T47D (cell line): ENCODE measurements around the gene NCAM1.

ENCODE experiments used
- DNase-seq, 2 experiments: peaks; one replicate each; pipeline versions ENCODE4 v3.0.0 to v3.0.0-alpha.2; 2011 to 2012; ENCODE audit warnings: low read depth in 1 of 2, low spot score in 1 of 2
- JUND ChIP-seq: IDR thresholded peaks from 2 replicates; pipeline ENCODE4 v1.6.1; 2012; ENCODE audit warnings: low read depth
- in situ Hi-C: cut with HindIII; loops from 2 replicates; pipeline ENCODE4 v1.10.0; 2016; ENCODE audit warnings: low sequenced_read_pairs, low pct_unique_long_range_greater_than_20kb

Gene NCAM1

GRCh38 chr11:113113801-113114704 lies 152.8 kb downstream of the NCAM1 start:
- peak; percentile 39 to 72 for DNase-seq
- in situ Hi-C loops, result no loop called here
- TF ChIP-seq JUND, result no peak

DNA sequence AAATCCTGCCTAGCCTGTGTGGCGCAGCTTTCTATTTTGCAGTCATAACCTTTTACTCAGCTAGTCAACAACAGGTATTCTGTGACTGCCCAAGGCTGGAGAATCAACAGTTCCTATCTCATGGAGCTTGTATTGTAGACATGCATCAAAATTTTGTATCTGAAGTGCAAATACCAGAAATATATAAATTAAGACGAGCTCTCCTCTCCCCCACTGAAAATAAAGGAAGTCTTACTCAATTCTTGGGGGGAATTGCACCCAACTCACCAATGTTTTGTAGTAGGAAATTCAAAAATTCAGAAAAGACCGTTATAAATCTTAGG lies 153.4 kb downstream of the NCAM1 start:
- no peak for TF ChIP-seq JUND
- DNase-seq, result no peak
- in situ Hi-C loops, result no loop called here

DNA sequence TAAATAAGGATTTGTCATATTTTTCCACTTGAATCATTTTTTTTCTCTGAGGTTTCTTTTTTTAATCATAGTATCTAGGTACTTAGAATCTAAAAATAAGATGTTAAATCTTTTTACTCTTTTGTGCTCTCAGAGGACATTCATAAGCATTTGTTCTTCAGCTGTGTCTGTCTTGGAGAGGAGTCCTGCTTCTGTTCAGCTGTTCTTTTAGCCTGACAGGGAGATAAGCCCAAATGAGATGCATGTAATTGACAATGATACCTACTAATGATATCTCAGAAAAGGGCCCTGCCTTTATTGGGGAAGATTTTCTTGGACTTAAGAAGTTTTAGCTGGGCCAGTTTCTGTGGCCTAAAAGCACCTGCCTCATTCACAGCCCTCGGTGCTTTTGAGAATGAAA lies 156.9 kb downstream of the NCAM1 start:
- in situ Hi-C loops, result no loop called here

GRCh38 chr11:113119074-113119473 lies 157.9 kb downstream of the NCAM1 start:
- no peak for TF ChIP-seq JUND
- DNase-seq, result no peak
- in situ Hi-C loops, result no loop called here

More for the DNA sequence above, 156.9 kb downstream of the NCAM1 start:
- no peak for TF ChIP-seq JUND
- DNase-seq, result no peak

- in situ Hi-C loops, result no loop called here
- no peak for TF ChIP-seq JUND
- no peak for DNase-seq
These were observed 158.9 kb downstream of the NCAM1 start for GRCh38 chr11:113119966-113120736.

GRCh38 chr11:113121746-113122145 lies 160.5 kb downstream of the NCAM1 start:
- no peak for TF ChIP-seq JUND
- no peak for DNase-seq
- in situ Hi-C loops, result no loop called here

- in situ Hi-C loops, result no loop called here
- TF ChIP-seq JUND, result no peak
- no peak for DNase-seq
These were observed 162.8 kb downstream of the NCAM1 start for GRCh38 chr11:113124006-113124405.

DNA sequence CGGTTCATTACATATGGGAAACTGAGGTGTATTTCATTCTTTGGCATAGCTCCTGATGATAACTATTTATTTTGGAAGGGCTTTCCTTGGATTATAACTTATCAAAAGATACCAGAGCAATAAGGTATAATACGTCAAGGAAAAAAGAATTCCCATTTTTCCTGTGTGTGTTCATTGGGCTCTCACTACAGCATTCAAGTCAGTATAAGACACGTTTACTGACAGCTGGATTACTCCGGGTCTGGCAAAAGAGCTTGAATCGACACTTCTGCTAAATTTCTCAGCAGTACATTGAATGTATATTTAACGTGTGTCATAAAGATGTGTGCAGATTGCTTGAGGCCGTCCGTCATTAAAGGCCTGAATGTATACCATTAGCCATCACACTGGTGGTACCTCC lies 163.4 kb downstream of the NCAM1 start:
- TF ChIP-seq JUND, result no peak
- in situ Hi-C loops, result no loop called here

DNA sequence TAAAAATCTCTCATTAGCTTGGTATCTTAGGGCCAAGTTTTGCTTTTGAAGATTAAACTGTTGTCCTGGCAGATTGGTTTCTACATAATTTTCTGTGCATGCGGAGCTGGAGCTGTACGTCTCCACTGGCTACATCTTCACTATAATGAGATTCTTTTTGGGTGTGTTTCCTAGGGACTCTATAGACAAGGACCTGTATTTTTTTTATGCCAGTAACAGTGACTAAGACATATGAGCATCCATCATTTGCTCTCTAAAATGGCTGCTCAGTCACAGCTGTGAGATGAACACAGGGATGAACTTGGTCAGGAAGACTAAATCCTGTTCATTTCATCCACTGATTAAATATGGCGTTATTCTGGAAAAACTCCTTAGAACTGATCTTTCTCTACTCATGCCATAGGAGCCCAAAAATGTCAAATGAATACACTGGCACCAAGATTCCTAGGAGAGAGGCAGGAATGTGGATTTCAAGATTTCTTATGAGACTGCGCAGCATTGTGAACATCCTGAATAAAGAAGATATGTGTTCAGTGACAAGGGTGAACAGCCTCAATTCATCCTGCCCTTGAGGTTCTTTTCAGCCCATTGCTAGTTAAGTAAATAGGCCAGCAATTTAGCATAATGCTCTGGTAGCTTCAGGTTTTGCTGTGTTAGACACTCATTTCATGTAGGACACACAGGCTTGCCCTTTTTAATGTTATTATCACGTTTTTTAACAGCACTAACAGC lies 168.2 kb downstream of the NCAM1 start:
- DNase-seq, result no peak
- no peak for TF ChIP-seq JUND
- in situ Hi-C loops, result no loop called here

More for the DNA sequence above, 163.4 kb downstream of the NCAM1 start:
- no peak for DNase-seq

DNA sequence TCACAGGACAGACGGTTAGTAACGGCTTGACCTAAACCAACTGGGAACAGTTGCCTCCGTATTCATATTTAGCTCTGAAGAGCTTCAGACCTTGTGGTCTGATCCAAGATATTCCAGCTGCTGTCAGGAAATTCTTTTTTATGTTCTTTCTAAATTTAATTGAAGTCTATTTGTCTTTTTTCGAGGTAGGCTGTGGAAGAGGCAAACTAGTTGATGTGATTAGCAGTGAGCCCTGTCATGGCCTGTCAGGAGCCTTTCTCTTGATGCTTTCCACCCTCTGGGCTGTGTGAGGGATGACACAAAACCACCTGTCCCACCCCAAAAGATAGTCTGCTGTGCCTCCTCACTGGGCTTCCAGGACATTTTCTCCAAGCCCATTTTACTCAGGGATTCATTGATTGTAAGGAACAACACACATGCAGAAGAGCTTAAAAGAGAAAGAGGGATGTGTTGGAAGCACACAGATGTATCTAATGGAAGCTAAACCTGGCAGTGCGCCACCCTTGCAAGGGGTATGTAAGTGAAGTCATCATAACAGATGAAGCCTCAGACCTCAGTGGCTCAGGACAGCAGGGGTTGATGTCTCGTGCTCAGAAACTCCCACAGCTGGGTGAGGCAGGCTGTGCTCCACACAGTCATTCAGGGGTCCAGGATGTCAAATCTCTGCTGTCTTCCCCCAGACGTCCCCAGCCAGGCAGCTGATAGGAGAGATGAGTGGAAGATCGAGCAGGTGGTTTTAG lies 170.0 kb downstream of the NCAM1 start:
- DNase-seq, result no peak
- in situ Hi-C loops, result no loop called here

GRCh38 chr11:113133071-113133470 lies 171.9 kb downstream of the NCAM1 start:
- no peak for DNase-seq
- in situ Hi-C loops, result no loop called here
- no peak for TF ChIP-seq JUND

More for the DNA sequence above, 170.0 kb downstream of the NCAM1 start:
- TF ChIP-seq JUND, result no peak

- DNase-seq, result no peak
- TF ChIP-seq JUND, result no peak
- in situ Hi-C loops, result no loop called here
These were observed 173.4 kb downstream of the NCAM1 start for GRCh38 chr11:113134626-113135025.
